HepG2 (cell line): ENCODE data around the gene YPEL3.

Experiments used
- JUNB ChIP-seq: sonication (generic); formaldehyde crosslinking; IDR thresholded peaks from 2 replicates; pipeline ENCODE4 v1.8.0; 2022; ENCODE audit warnings: missing genetic modification reagents, mild to moderate bottlenecking, borderline replicate concordance
- KLF13 ChIP-seq: sonication (generic); formaldehyde crosslinking; IDR thresholded peaks from 2 replicates; pipeline ENCODE4 v1.4.0; 2020; ENCODE audit warnings: mild to moderate bottlenecking, missing genetic modification reagents
- ZNF292 ChIP-seq: sonication (generic); formaldehyde crosslinking; IDR thresholded peaks from 2 replicates; pipeline ENCODE4 v1.8.1; 2022; ENCODE audit warnings: mild to moderate bottlenecking, low read depth, missing genetic modification reagents, borderline replicate concordance
- ZNF841 ChIP-seq: sonication (generic); formaldehyde crosslinking; IDR thresholded peaks from 2 replicates; pipeline ENCODE4 v1.8.1; 2023; ENCODE audit warnings: missing genetic modification reagents, borderline replicate concordance
- TF ChIP-seq, protein P1 (sequence below): sonication (generic); formaldehyde crosslinking; IDR thresholded peaks from 2 replicates; pipeline ENCODE4 v1.5.0; 2020; ENCODE audit warnings: mild to moderate bottlenecking, missing genetic modification reagents, moderate library complexity

- TF ChIP-seq JUNB (CRISPR knock-in tag) (no peak), ZNF292 (no peak), KLF13 (CRISPR knock-in tag) (no peak), ZNF841 (CRISPR knock-in tag) (no peak)
- TF ChIP-seq, protein P1, sequence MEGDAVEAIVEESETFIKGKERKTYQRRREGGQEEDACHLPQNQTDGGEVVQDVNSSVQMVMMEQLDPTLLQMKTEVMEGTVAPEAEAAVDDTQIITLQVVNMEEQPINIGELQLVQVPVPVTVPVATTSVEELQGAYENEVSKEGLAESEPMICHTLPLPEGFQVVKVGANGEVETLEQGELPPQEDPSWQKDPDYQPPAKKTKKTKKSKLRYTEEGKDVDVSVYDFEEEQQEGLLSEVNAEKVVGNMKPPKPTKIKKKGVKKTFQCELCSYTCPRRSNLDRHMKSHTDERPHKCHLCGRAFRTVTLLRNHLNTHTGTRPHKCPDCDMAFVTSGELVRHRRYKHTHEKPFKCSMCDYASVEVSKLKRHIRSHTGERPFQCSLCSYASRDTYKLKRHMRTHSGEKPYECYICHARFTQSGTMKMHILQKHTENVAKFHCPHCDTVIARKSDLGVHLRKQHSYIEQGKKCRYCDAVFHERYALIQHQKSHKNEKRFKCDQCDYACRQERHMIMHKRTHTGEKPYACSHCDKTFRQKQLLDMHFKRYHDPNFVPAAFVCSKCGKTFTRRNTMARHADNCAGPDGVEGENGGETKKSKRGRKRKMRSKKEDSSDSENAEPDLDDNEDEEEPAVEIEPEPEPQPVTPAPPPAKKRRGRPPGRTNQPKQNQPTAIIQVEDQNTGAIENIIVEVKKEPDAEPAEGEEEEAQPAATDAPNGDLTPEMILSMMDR: no peak
Measured at GRCh38 chr16:30051518-30051917, 44.5 kb downstream of the YPEL3 start.
